ENCODE data around the gene ABTB1. TPM values are rescaled to one million over a fixed set of nuclear protein-coding genes. Genes with fewer than 3 reads are reported as not detected.

ABTB1 gene
- total RNA-seq, 1 donor from 2014 or later = 61.7 TPM

GRCh38 chr3:127637971-127638370 lies 34.8 kb upstream of the ABTB1 start:
- Histone ChIP-seq H3K4me1 (no peaks in the 10 kb centered on the region), H3K9me3 (no peaks in the 10 kb centered on the region), H3K27me3 (no peaks in the 10 kb centered on the region), H3K36me3 (no peaks in the 10 kb centered on the region), H3K4me3 (no peak overlapping the region), H3K27ac (no peak overlapping the region)
- no peak for DNase-seq (ENCODE audit: low spot score in 2 of 2)
- TF ChIP-seq CTCF (IDR thresholded peaks at IDR 0.05) = no peak
- intact Hi-C loops (cut with DNase I) = no loop called here

GRCh38 chr3:127639173-127640041 lies 33.3 kb upstream of the ABTB1 start:
- DNase-seq (ENCODE audit: low spot score in 2 of 2) = peak in 1 of 2 donors; percentile 35
- intact Hi-C loops (cut with DNase I) = no loop called here

GRCh38 chr3:127640042-127640355 lies 32.8 kb upstream of the ABTB1 start:
- H3K9me3 ChIP-seq = no peaks in the 10 kb centered on the region
- DNase-seq (ENCODE audit: low spot score in 2 of 2) = no peak
- no peak overlapping the region for H3K27ac ChIP-seq
- no peaks in the 10 kb centered on the region for H3K36me3 ChIP-seq
- no peaks in the 10 kb centered on the region for H3K4me1 ChIP-seq
- no peak for TF ChIP-seq CTCF (IDR thresholded peaks at IDR 0.05)
- no peak overlapping the region for H3K4me3 ChIP-seq
- intact Hi-C loops (cut with DNase I) = no loop called here
- no peaks in the 10 kb centered on the region for H3K27me3 ChIP-seq

More at GRCh38 chr3:127639173-127640041, 33.3 kb upstream of the ABTB1 start:
- Histone ChIP-seq H3K9me3 (no peaks in the 10 kb centered on the region), H3K4me3 (no peak overlapping the region), H3K36me3 (no peaks in the 10 kb centered on the region), H3K4me1 (no peaks in the 10 kb centered on the region), H3K27me3 (no peaks in the 10 kb centered on the region), H3K27ac (no peak overlapping the region)
- TF ChIP-seq CTCF (IDR thresholded peaks at IDR 0.05) = no peak

DNA sequence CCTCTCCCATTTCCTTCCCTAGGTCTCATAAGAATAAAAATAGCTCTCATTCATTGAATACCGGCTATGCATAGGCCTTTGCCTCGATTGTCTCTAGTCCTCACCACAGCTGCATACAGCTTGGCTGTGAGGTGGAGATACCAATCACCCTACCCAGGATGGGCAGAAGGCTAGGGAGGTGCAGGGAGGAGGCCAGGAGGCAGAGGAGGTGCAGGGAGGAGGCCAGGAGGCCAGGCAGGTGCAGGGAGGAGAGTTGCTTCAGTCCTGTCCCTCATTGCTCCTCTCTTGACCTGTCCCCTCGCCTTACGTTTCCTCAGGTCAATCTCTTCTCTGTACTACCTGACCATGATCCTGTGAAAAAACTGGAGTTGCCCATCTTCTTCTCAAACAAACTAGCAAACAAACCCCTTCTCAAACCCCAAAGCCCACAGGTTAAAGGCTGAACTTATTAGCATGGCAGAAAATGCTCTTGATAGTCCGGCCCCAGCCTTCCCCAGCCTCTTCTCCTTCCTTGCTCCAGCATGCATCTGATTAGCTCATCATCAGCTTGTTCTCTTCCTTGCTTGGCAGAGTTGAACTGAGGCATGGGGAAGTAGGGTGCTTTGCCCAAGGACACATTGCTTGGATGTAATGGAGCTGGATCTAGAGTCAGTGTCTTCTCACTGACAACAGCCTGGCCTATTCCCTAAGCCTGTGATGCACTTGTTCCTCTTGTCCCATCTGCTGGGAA lies 27.9 kb upstream of the ABTB1 start:
- Histone ChIP-seq H3K9me3 (no peaks in the 10 kb centered on the region), H3K27ac (no peak overlapping the region), H3K36me3 (no peaks in the 10 kb centered on the region), H3K4me1 (no peaks in the 10 kb centered on the region), H3K4me3 (no peak overlapping the region), H3K27me3 (no peaks in the 10 kb centered on the region)
- DNase-seq (ENCODE audit: low spot score in 2 of 2) = no peak
- intact Hi-C loops (cut with DNase I) = no loop called here
- TF ChIP-seq CTCF (IDR thresholded peaks at IDR 0.05) = no peak

GRCh38 chr3:127645371-127646015 lies 27.3 kb upstream of the ABTB1 start:
- intact Hi-C loops (cut with DNase I) = no loop called here
- Histone ChIP-seq H3K4me1 (no peaks in the 10 kb centered on the region), H3K27ac (no peak overlapping the region), H3K9me3 (no peaks in the 10 kb centered on the region), H3K27me3 (no peaks in the 10 kb centered on the region), H3K36me3 (no peaks in the 10 kb centered on the region), H3K4me3 (no peak overlapping the region)
- no peak for DNase-seq (ENCODE audit: low spot score in 2 of 2)
- TF ChIP-seq CTCF (IDR thresholded peaks at IDR 0.05) = no peak
